GM19023 (cell line): ENCODE data around the gene R3HDM2.

ENCODE experiments used
- ATAC-seq: cut with Tn5 transposase; IDR thresholded peaks from one replicate; pipeline ENCODE4 v1.9.1; 2021; ENCODE audit warnings: mild to moderate bottlenecking, moderate library complexity; ENCODE audit not compliant: unreplicated experiment

The R3HDM2 gene

GRCh38 chr12:57219993-57220754, 210.7 kb downstream of the R3HDM2 start:
- ATAC-seq = no peak

- ATAC-seq = no peak
Observed at GRCh38 chr12:57219205-57219992, 211.4 kb downstream of the R3HDM2 start.

GRCh38 chr12:57218030-57218853, 212.6 kb downstream of the R3HDM2 start:
- ATAC-seq = no peak

GRCh38 chr12:57216921-57217879, 213.6 kb downstream of the R3HDM2 start:
- ATAC-seq = no peak

GRCh38 chr12:57216014-57216911, 214.6 kb downstream of the R3HDM2 start, which contains the start of gene NXPH4:
Gene NXPH4 (plus strand): TSS chr12:57216794. CDS start chr12:57216970, 176 bp downstream.
- ATAC-seq = peak; percentile 7

GRCh38 chr12:57215668-57216013, 215.2 kb downstream of the R3HDM2 start:
- ATAC-seq = peak; percentile 46

GRCh38 chr12:57215065-57215464, 215.8 kb downstream of the R3HDM2 start:
- ATAC-seq = no peak

- no peak for ATAC-seq
Observed at GRCh38 chr12:57214398-57214781, 216.5 kb downstream of the R3HDM2 start.

- no peak for ATAC-seq
Observed at GRCh38 chr12:57213763-57214397, 217.0 kb downstream of the R3HDM2 start.

GRCh38 chr12:57213058-57213715, 217.7 kb downstream of the R3HDM2 start:
- ATAC-seq = no peak

- ATAC-seq = no peak
Observed at GRCh38 chr12:57212701-57213057, 218.2 kb downstream of the R3HDM2 start.

GRCh38 chr12:57211791-57212700, 218.8 kb downstream of the R3HDM2 start:
- ATAC-seq = no peak

- no peak for ATAC-seq
Observed at GRCh38 chr12:57210926-57211692, 219.7 kb downstream of the R3HDM2 start.

GRCh38 chr12:57210461-57210860, 220.4 kb downstream of the R3HDM2 start:
- ATAC-seq = no peak

- ATAC-seq = no peak
Observed at GRCh38 chr12:57209916-57210315, 220.9 kb downstream of the R3HDM2 start.

- ATAC-seq = no peak
Observed at GRCh38 chr12:57208631-57209282, 222.1 kb downstream of the R3HDM2 start.
